ENCODE data around the gene MAL. TPM values are rescaled to one million over a fixed set of nuclear protein-coding genes. Genes with fewer than 3 reads are reported as not detected.

The MAL gene
- total RNA-seq, 2 donors from 2014 or later = 3.1 to 8.0 TPM

DNA sequence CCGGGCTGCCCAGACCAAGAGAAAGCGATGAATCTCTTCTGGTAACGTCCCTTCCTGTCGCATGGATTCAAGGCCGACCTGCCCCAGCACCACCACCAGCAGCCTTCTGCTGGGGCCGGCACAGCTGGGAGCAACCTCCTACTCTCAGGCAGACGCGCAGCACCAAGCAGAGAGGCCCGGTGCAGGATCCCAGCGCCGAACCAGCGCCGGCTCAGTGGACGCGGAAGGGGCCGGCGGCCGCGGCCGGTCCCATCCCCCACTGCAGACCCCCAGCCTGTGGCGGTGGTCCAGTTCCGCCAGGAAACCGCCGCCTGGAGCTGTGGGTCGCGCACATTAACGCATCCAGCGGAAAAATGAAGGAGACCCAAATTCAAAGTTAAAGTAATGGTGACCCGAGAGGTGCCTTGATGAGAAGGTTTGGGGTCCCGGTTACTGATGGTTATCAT, 525 bp upstream of the MAL start:
- Histone ChIP-seq H3K27ac (no peak overlapping the region), H3K27me3 (replicated peaks; ENCODE audit: insufficient read depth) (peaks cover 20% of the 10 kb centered on the region), H3K4me3 (peak overlapping the region in 1 of 2 donors; percentile 13), H3K9me3 (no peaks in the 10 kb centered on the region), H3K4me1 (replicated peaks) (peaks cover 6% of the 10 kb centered on the region), H3K36me3 (no peaks in the 10 kb centered on the region)
- intact Hi-C loops (cut with DNase I) = no loop called here
- 11% methylated on average over 29 of the region's 30 CpGs for WGBS
- TF ChIP-seq, protein P1, sequence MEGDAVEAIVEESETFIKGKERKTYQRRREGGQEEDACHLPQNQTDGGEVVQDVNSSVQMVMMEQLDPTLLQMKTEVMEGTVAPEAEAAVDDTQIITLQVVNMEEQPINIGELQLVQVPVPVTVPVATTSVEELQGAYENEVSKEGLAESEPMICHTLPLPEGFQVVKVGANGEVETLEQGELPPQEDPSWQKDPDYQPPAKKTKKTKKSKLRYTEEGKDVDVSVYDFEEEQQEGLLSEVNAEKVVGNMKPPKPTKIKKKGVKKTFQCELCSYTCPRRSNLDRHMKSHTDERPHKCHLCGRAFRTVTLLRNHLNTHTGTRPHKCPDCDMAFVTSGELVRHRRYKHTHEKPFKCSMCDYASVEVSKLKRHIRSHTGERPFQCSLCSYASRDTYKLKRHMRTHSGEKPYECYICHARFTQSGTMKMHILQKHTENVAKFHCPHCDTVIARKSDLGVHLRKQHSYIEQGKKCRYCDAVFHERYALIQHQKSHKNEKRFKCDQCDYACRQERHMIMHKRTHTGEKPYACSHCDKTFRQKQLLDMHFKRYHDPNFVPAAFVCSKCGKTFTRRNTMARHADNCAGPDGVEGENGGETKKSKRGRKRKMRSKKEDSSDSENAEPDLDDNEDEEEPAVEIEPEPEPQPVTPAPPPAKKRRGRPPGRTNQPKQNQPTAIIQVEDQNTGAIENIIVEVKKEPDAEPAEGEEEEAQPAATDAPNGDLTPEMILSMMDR (IDR thresholded peaks at IDR 0.05) = no peak
- TF ChIP-seq POLR2A (IDR thresholded peaks at IDR 0.05) (no peak), POLR2AphosphoS5 (IDR thresholded peaks at IDR 0.05) (no peak)
- DNase-seq (ENCODE audit: low spot score) = no peak

DNA sequence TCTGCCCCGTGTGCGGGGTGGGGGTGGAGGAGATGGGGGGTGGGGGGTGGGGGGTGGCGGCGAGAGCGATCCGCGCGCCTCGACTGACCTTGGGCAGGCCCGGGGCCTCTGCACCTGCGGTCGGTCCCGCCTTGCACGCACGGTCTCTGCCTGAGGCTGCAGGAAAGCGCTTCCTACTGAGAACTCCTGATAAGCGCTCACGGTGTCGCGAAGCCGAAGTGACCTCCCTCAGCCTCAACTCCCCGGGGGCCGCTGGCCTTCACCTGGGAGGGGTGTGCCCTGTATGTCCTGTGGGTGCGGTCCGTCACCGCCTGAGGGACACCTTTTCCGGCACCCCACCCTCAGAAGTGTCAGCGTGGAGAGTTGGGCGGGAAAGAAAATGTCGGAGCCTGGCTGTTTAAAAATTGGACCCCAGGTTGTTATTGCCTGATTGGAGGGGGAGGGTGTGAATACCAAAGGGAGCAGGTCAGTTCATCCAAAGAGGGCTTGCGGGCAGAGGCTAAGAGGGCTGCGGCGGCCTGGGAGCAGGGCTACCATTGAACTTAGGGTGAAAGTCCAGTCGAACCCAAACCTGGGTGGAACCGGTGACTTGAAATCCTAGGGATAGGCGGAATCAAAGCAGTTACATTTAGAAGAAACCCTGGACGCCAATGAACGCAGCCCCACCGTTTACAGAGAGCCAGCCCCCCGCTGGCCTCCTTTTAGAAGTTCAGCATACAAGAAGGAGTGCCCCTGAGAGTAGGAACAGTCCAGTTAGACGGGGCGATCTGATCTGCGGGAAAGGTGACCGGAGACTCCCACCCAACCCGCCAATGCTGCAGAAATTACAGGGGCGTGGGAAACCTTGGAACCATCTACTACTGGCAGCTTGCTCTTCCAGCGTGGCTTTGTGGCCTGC, 1.2 kb downstream of the MAL start:
- Histone ChIP-seq H3K27me3 (replicated peaks; ENCODE audit: insufficient read depth) (peaks cover 20% of the 10 kb centered on the region), H3K4me1 (replicated peaks) (peaks cover 10% of the 10 kb centered on the region), H3K4me3 (peak overlapping the region; percentile 2 to 16), H3K27ac (no peak overlapping the region), H3K9me3 (no peaks in the 10 kb centered on the region), H3K36me3 (no peaks in the 10 kb centered on the region)
- intact Hi-C loops (cut with DNase I) = no loop called here
- WGBS = 18% methylated on average over 46 of the region's 47 CpGs
- no peak for DNase-seq (ENCODE audit: low spot score)
- TF ChIP-seq, protein P1 (IDR thresholded peaks at IDR 0.05) = no peak
- TF ChIP-seq POLR2AphosphoS5 (IDR thresholded peaks at IDR 0.05) (no peak), POLR2A (IDR thresholded peaks at IDR 0.05) (no peak)

GRCh38 chr2:95027369-95027720, 1.8 kb downstream of the MAL start:
- 55% methylated on average over 9 of the region's 9 CpGs for WGBS
- H3K4me3 ChIP-seq = no peak overlapping the region

GRCh38 chr2:95029898-95030341, 4.4 kb downstream of the MAL start:
- intact Hi-C loops (cut with DNase I) = no loop called here
- H3K9me3 ChIP-seq = no peaks in the 10 kb centered on the region
- DNase-seq (ENCODE audit: low spot score) = no peak
- H3K4me3 ChIP-seq = no peak overlapping the region
- no peaks in the 10 kb centered on the region for H3K36me3 ChIP-seq
- peaks cover 10% of the 10 kb centered on the region for H3K4me1 ChIP-seq (replicated peaks)
- H3K27ac ChIP-seq = no peak overlapping the region
- peaks cover 12% of the 10 kb centered on the region for H3K27me3 ChIP-seq (replicated peaks; ENCODE audit: insufficient read depth)
- WGBS = 84% methylated on average over 4 of the region's 4 CpGs
- TF ChIP-seq POLR2A (IDR thresholded peaks at IDR 0.05) (no peak), POLR2AphosphoS5 (IDR thresholded peaks at IDR 0.05) (no peak)
- TF ChIP-seq, protein P1 (IDR thresholded peaks at IDR 0.05) = no peak

More at GRCh38 chr2:95027369-95027720, 1.8 kb downstream of the MAL start:
- Histone ChIP-seq H3K27me3 (replicated peaks; ENCODE audit: insufficient read depth) (peaks cover 20% of the 10 kb centered on the region), H3K9me3 (no peaks in the 10 kb centered on the region), H3K27ac (no peak overlapping the region), H3K36me3 (no peaks in the 10 kb centered on the region), H3K4me1 (replicated peaks) (peaks cover 10% of the 10 kb centered on the region)
- no peak for DNase-seq (ENCODE audit: low spot score)
- TF ChIP-seq POLR2AphosphoS5 (IDR thresholded peaks at IDR 0.05) (no peak), POLR2A (IDR thresholded peaks at IDR 0.05) (no peak)
- TF ChIP-seq, protein P1 (IDR thresholded peaks at IDR 0.05) = no peak
- intact Hi-C loops (cut with DNase I) = no loop called here

GRCh38 chr2:95030496-95030895, 5.0 kb downstream of the MAL start:
- WGBS = 80% methylated on average over 5 of the region's 5 CpGs
- Histone ChIP-seq H3K9me3 (no peaks in the 10 kb centered on the region), H3K36me3 (no peaks in the 10 kb centered on the region), H3K27ac (no peak overlapping the region), H3K27me3 (replicated peaks; ENCODE audit: insufficient read depth) (peaks cover 7% of the 10 kb centered on the region), H3K4me1 (replicated peaks) (peaks cover 9% of the 10 kb centered on the region), H3K4me3 (no peak overlapping the region)
- intact Hi-C loops (cut with DNase I) = no loop called here
- TF ChIP-seq POLR2A (IDR thresholded peaks at IDR 0.05) = no peak
- TF ChIP-seq POLR2AphosphoS5 (IDR thresholded peaks at IDR 0.05) = no peak
- TF ChIP-seq, protein P1 (IDR thresholded peaks at IDR 0.05) = no peak
- no peak for DNase-seq (ENCODE audit: low spot score)

Data from prostate gland (tissue), 2 donors.